ENCODE data around the gene MIXL1. TPM values are rescaled to one million over a fixed set of nuclear protein-coding genes. Genes with fewer than 3 reads are reported as not detected.
"Not testable (repeated sequence)": the region's sequence is repeated elsewhere in the genome, so short reads cannot be mapped to it uniquely, and the experiment has no call there.

Gene MIXL1
- total RNA-seq, 2 experiments from 2014 or later: 0.82 to 2.7 TPM

- ChIA-PET POLR2A (interaction anchor here (0.6 to 1.7 kb wide), 3 partner anchors 26 to 41 kb away, joined by 3 to 5 read pairs (median 4); partner anchors contain the start of gene LIN9), CTCF (ENCODE audit: unreplicated experiment) (no interaction called here)
- TF ChIP-seq CTCF (conservative IDR thresholded peaks at IDR 0.05; ENCODE audit: low read length): no peak
- TF ChIP-seq EZH2phosphoT487 (IDR thresholded peaks at IDR 0.05; ENCODE audit: borderline replicate concordance, low read depth, low read length): no peak
- Histone ChIP-seq H3K27ac (ENCODE audit: low read depth, low read length, poor library complexity, severe bottlenecking) (no peak overlapping the region), H3K4me1 (ENCODE audit: insufficient read depth, low read length, poor library complexity, severe bottlenecking) (no peaks in the 10 kb centered on the region), H3K36me3 (ENCODE audit: insufficient read depth, low read length) (peaks cover 87% of the 10 kb centered on the region), H2AFZ (ENCODE audit: low read length) (no peak overlapping the region), H3K4me2 (ENCODE audit: low read length) (no peak overlapping the region), H4K20me1 (ENCODE audit: insufficient read depth, low read length) (no peaks in the 10 kb centered on the region), H3K9me3 (ENCODE audit: low read length) (no peaks in the 10 kb centered on the region), H3K9me2 (ENCODE audit: insufficient read depth, low read length) (no peaks in the 10 kb centered on the region), H3K79me2 (ENCODE audit: insufficient read depth, low read depth, low read length) (peaks cover 4% of the 10 kb centered on the region; the same call in 1 of the 2 replicates), H3K4me3 (ENCODE audit: low read depth, low read length, poor library complexity, severe bottlenecking) (no peak overlapping the region)
- no peak for DNase-seq (ENCODE audit: low spot score)
- BruUV-seq (replicated peaks): no TSS peak
- intact Hi-C loops (cut with micrococcal nuclease; ENCODE audit: unreplicated experiment): no loop called here
Measured at GRCh38 chr1:226268421-226269124, 45.1 kb downstream of the MIXL1 start.

GRCh38 chr1:226272233-226272902 is 48.9 kb downstream of the MIXL1 start:
- H3K4me3 ChIP-seq (ENCODE audit: low read depth, low read length, poor library complexity, severe bottlenecking); H3K27ac ChIP-seq (ENCODE audit: low read depth, low read length, poor library complexity, severe bottlenecking); H3K4me1 ChIP-seq (ENCODE audit: insufficient read depth, low read length, poor library complexity, severe bottlenecking); H3K79me2 ChIP-seq (ENCODE audit: insufficient read depth, low read depth, low read length); CTCF ChIA-PET (ENCODE audit: unreplicated experiment); H3K9me3 ChIP-seq (ENCODE audit: low read length); DNase-seq (ENCODE audit: low spot score); H3K4me2 ChIP-seq (ENCODE audit: low read length); BruUV-seq (replicated peaks); H4K20me1 ChIP-seq (ENCODE audit: insufficient read depth, low read length); H2AFZ ChIP-seq (ENCODE audit: low read length); H3K9me2 ChIP-seq (ENCODE audit: insufficient read depth, low read length): not testable (repeated sequence)
- peaks cover 91% of the 10 kb centered on the region for H3K36me3 ChIP-seq (ENCODE audit: insufficient read depth, low read length)
- intact Hi-C loops (cut with micrococcal nuclease; ENCODE audit: unreplicated experiment): loop anchor here (5.0 kb wide), 1 partner anchor 50 kb away; the partner anchor contains the start of gene MIXL1
- POLR2A ChIA-PET: interaction anchor here (0.6 to 1.2 kb wide), 6 partner anchors 13 to 246 kb away, joined by 3 to 6 read pairs (median 3); no protein-coding TSS in a partner anchor

GRCh38 chr1:226274138-226274537 is 50.7 kb downstream of the MIXL1 start:
- ChIA-PET POLR2A (interaction anchor here (0.7 kb wide), 1 partner anchor 35 kb away, joined by 3 read pairs; no protein-coding TSS in a partner anchor), CTCF (ENCODE audit: unreplicated experiment) (no interaction called here)
- no peaks in the 10 kb centered on the region for H4K20me1 ChIP-seq (ENCODE audit: insufficient read depth, low read length)
- no peaks in the 10 kb centered on the region for H3K9me3 ChIP-seq (ENCODE audit: low read length)
- H3K4me3 ChIP-seq (ENCODE audit: low read depth, low read length, poor library complexity, severe bottlenecking): no peak overlapping the region
- TF ChIP-seq EZH2phosphoT487 (IDR thresholded peaks at IDR 0.05; ENCODE audit: borderline replicate concordance, low read depth, low read length): no peak
- TF ChIP-seq CTCF (conservative IDR thresholded peaks at IDR 0.05; ENCODE audit: low read length): no peak
- no peak overlapping the region for H2AFZ ChIP-seq (ENCODE audit: low read length)
- TSS peak; percentile 35 for BruUV-seq (replicated peaks)
- no peaks in the 10 kb centered on the region for H3K9me2 ChIP-seq (ENCODE audit: insufficient read depth, low read length)
- H3K4me2 ChIP-seq (ENCODE audit: low read length): no peak overlapping the region
- DNase-seq (ENCODE audit: low spot score): no peak
- peaks cover 80% of the 10 kb centered on the region for H3K36me3 ChIP-seq (ENCODE audit: insufficient read depth, low read length)
- no peak overlapping the region for H3K27ac ChIP-seq (ENCODE audit: low read depth, low read length, poor library complexity, severe bottlenecking)
- H3K4me1 ChIP-seq (ENCODE audit: insufficient read depth, low read length, poor library complexity, severe bottlenecking): no peaks in the 10 kb centered on the region
- peaks cover 8% of the 10 kb centered on the region; the same call in 1 of the 2 replicates for H3K79me2 ChIP-seq (ENCODE audit: insufficient read depth, low read depth, low read length)
- intact Hi-C loops (cut with micrococcal nuclease; ENCODE audit: unreplicated experiment): loop anchor here (5.0 kb wide), 1 partner anchor 52 kb away; the partner anchor contains the start of gene MIXL1
